Mesendoderm (in vitro differentiated cells): ENCODE results near the gene ST8SIA1.

ENCODE experiments used
- DNase-seq: peaks from one replicate; pipeline ENCODE4 v3.0.0; 2013
- H2AK5ac ChIP-seq: 2 replicates; pipeline ENCODE4 v1.6.1; 2013; ENCODE audit warnings: low read length, inconsistent platforms
- H2BK120ac ChIP-seq: 2 replicates; pipeline ENCODE4 v1.6.1; 2013; ENCODE audit warnings: low read depth, mild to moderate bottlenecking, low read length, moderate library complexity, mixed read lengths
- H2BK15ac ChIP-seq: replicated peaks from 2 replicates; pipeline ENCODE4 v1.6.1; 2013; ENCODE audit warnings: low read depth, mild to moderate bottlenecking, moderate library complexity
- H2BK5ac ChIP-seq: 2 replicates; pipeline ENCODE4 v1.6.1; 2013; ENCODE audit warnings: low read length, inconsistent platforms
- H3K18ac ChIP-seq: 2 replicates; pipeline ENCODE4 v1.6.1; 2013; ENCODE audit warnings: mild to moderate bottlenecking, low read length, mixed read lengths
- H3K23ac ChIP-seq: one replicate; pipeline ENCODE4 v1.6.1; 2013; ENCODE audit warnings: low read length
- H3K27ac ChIP-seq: 2 replicates; pipeline ENCODE4 v1.5.1; 2013; ENCODE audit warnings: low read depth, mild to moderate bottlenecking, inconsistent platforms, low read length, moderate library complexity
- H3K27me3 ChIP-seq: 2 replicates; pipeline ENCODE4 v1.6.1; 2013; ENCODE audit warnings: low read length, control low read depth, mild to moderate bottlenecking, inconsistent platforms; ENCODE audit not compliant: insufficient read depth, poor library complexity
- H3K36me3 ChIP-seq: 2 replicates; pipeline ENCODE4 v1.6.1; 2013; ENCODE audit warnings: low read length, inconsistent platforms; ENCODE audit not compliant: control insufficient read depth, insufficient read depth
- H3K4ac ChIP-seq: one replicate; pipeline ENCODE4 v1.6.1; 2013; ENCODE audit warnings: low read depth, mild to moderate bottlenecking, low read length, moderate library complexity
- H3K4me1 ChIP-seq: 2 replicates; pipeline ENCODE4 v1.6.1; 2013; ENCODE audit warnings: low read depth, low read length, inconsistent platforms; ENCODE audit not compliant: control insufficient read depth
- H3K4me2 ChIP-seq: 2 replicates; pipeline ENCODE4 v1.6.1; 2013; ENCODE audit warnings: low read length
- H3K4me3 ChIP-seq: 2 replicates; pipeline ENCODE4 v1.5.1; 2013; ENCODE audit warnings: mild to moderate bottlenecking, low read length
- H3K56ac ChIP-seq: one replicate; pipeline ENCODE4 v1.6.1; 2013; ENCODE audit warnings: low read length
- H3K79me1 ChIP-seq: 2 replicates; pipeline ENCODE4 v1.6.1; 2013; ENCODE audit warnings: low read length, inconsistent platforms
- H3K79me2 ChIP-seq: 2 replicates; pipeline ENCODE4 v1.6.1; 2013; ENCODE audit warnings: mild to moderate bottlenecking, low read length; ENCODE audit not compliant: control insufficient read depth, insufficient read depth
- H3K9ac ChIP-seq: 2 replicates; pipeline ENCODE4 v1.6.1; 2013; ENCODE audit warnings: low read length, inconsistent platforms
- H4K5ac ChIP-seq: one replicate; pipeline ENCODE4 v1.6.1; 2013; ENCODE audit warnings: low read length
- H4K8ac ChIP-seq: one replicate; pipeline ENCODE4 v1.6.1; 2013; ENCODE audit warnings: low read depth, mild to moderate bottlenecking, control low read depth, low read length, moderate library complexity
- WGBS: extraction: QIAGEN DNeasy Blood & Tissue Kit; methylation state at CpG from one replicate; pipeline ENCODE4 v1.1.7; 2013; ENCODE audit warnings: low lambda C conversion rate, missing lambda C conversion rate; ENCODE audit not compliant: insufficient coverage; ENCODE audit errors: extremely low coverage; 5-methylcytosine and 5-hydroxymethylcytosine counted together

The ST8SIA1 gene

GRCh38 chr12:22215467-22216253 is 118.8 kb downstream of the ST8SIA1 start:
- no peak overlapping the region for H3K27ac ChIP-seq
- no peak overlapping the region for H2AK5ac ChIP-seq
- no peaks in the 10 kb centered on the region for H3K79me1 ChIP-seq
- no peak overlapping the region for H3K9ac ChIP-seq
- no peak overlapping the region for H3K4ac ChIP-seq
- no peak overlapping the region for H3K4me2 ChIP-seq
- no peaks in the 10 kb centered on the region for H3K4me1 ChIP-seq
- no peak for DNase-seq
- no peaks in the 10 kb centered on the region for H3K79me2 ChIP-seq
- H3K18ac ChIP-seq, result no peak overlapping the region
- no peak overlapping the region for H3K56ac ChIP-seq
- H3K27me3 ChIP-seq, result no peaks in the 10 kb centered on the region
- no peak overlapping the region for H4K5ac ChIP-seq
- H2BK5ac ChIP-seq, result no peak overlapping the region
- H3K23ac ChIP-seq, result no peak overlapping the region
- H3K4me3 ChIP-seq, result no peak overlapping the region
- H4K8ac ChIP-seq, result no peak overlapping the region
- H2BK15ac ChIP-seq, result no peak overlapping the region
- H3K36me3 ChIP-seq, result no peaks in the 10 kb centered on the region
- WGBS, result no CpG with 5 or more reads among the region's 4 CpGs
- no peak overlapping the region for H2BK120ac ChIP-seq

GRCh38 chr12:22211128-22211527 is 123.4 kb downstream of the ST8SIA1 start:
- no peak overlapping the region for H4K8ac ChIP-seq
- no peak overlapping the region for H3K56ac ChIP-seq
- H3K4me1 ChIP-seq, result no peaks in the 10 kb centered on the region
- no peaks in the 10 kb centered on the region for H3K27me3 ChIP-seq
- H3K27ac ChIP-seq, result no peak overlapping the region
- no peaks in the 10 kb centered on the region for H3K79me1 ChIP-seq
- no peak overlapping the region for H2BK5ac ChIP-seq
- no peak overlapping the region for H3K4me2 ChIP-seq
- no CpG with 5 or more reads among the region's 2 CpGs for WGBS
- H2BK120ac ChIP-seq, result no peak overlapping the region
- H3K4ac ChIP-seq, result no peak overlapping the region
- H2BK15ac ChIP-seq, result no peak overlapping the region
- no peak overlapping the region for H2AK5ac ChIP-seq
- H3K36me3 ChIP-seq, result no peaks in the 10 kb centered on the region
- H3K9ac ChIP-seq, result no peak overlapping the region
- H3K4me3 ChIP-seq, result no peak overlapping the region
- no peaks in the 10 kb centered on the region for H3K79me2 ChIP-seq
- H3K23ac ChIP-seq, result no peak overlapping the region
- H4K5ac ChIP-seq, result no peak overlapping the region
- peak; percentile 37 for DNase-seq
- H3K18ac ChIP-seq, result no peak overlapping the region

GRCh38 chr12:22209422-22209821 is 125.1 kb downstream of the ST8SIA1 start:
- H3K23ac ChIP-seq, result no peak overlapping the region
- H2BK120ac ChIP-seq, result no peak overlapping the region
- H2BK15ac ChIP-seq, result no peak overlapping the region
- H3K56ac ChIP-seq, result no peak overlapping the region
- H3K4me2 ChIP-seq, result no peak overlapping the region
- no peak overlapping the region for H2BK5ac ChIP-seq
- no peak overlapping the region for H3K9ac ChIP-seq
- H3K4me1 ChIP-seq, result no peaks in the 10 kb centered on the region
- no peak overlapping the region for H4K5ac ChIP-seq
- DNase-seq, result no peak
- H3K27me3 ChIP-seq, result no peaks in the 10 kb centered on the region
- no peak overlapping the region for H3K4ac ChIP-seq
- H3K36me3 ChIP-seq, result no peaks in the 10 kb centered on the region
- no peak overlapping the region for H3K18ac ChIP-seq
- no peaks in the 10 kb centered on the region for H3K79me1 ChIP-seq
- H4K8ac ChIP-seq, result no peak overlapping the region
- H3K27ac ChIP-seq, result no peak overlapping the region
- H2AK5ac ChIP-seq, result no peak overlapping the region
- no peak overlapping the region for H3K4me3 ChIP-seq
- no peaks in the 10 kb centered on the region for H3K79me2 ChIP-seq

GRCh38 chr12:22206111-22206728 is 128.3 kb downstream of the ST8SIA1 start:
- H2BK15ac ChIP-seq, result no peak overlapping the region
- H4K5ac ChIP-seq, result no peak overlapping the region
- H3K4me2 ChIP-seq, result no peak overlapping the region
- WGBS, result no CpG with 5 or more reads among the region's 6 CpGs
- no peaks in the 10 kb centered on the region for H3K79me2 ChIP-seq
- no peak overlapping the region for H3K18ac ChIP-seq
- H3K27ac ChIP-seq, result no peak overlapping the region
- H3K79me1 ChIP-seq, result no peaks in the 10 kb centered on the region
- no peak overlapping the region for H3K9ac ChIP-seq
- no peak overlapping the region for H3K4ac ChIP-seq
- H4K8ac ChIP-seq, result no peak overlapping the region
- no peak overlapping the region for H2BK120ac ChIP-seq
- no peaks in the 10 kb centered on the region for H3K27me3 ChIP-seq
- DNase-seq, result no peak
- H2BK5ac ChIP-seq, result no peak overlapping the region
- H3K36me3 ChIP-seq, result no peaks in the 10 kb centered on the region
- H2AK5ac ChIP-seq, result no peak overlapping the region
- no peaks in the 10 kb centered on the region for H3K4me1 ChIP-seq
- H3K4me3 ChIP-seq, result no peak overlapping the region
- no peak overlapping the region for H3K23ac ChIP-seq
- no peak overlapping the region for H3K56ac ChIP-seq

- Histone ChIP-seq H3K27me3 (no peaks in the 10 kb centered on the region), H4K8ac (no peak overlapping the region), H2BK5ac (no peak overlapping the region), H2BK120ac (no peak overlapping the region), H3K56ac (no peak overlapping the region), H3K36me3 (no peaks in the 10 kb centered on the region), H3K18ac (no peak overlapping the region), H2BK15ac (no peak overlapping the region), H2AK5ac (no peak overlapping the region), H3K4ac (no peak overlapping the region), H3K4me2 (no peak overlapping the region), H3K23ac (no peak overlapping the region), H3K9ac (no peak overlapping the region), H4K5ac (no peak overlapping the region), H3K27ac (no peak overlapping the region), H3K4me3 (no peak overlapping the region), H3K79me2 (no peaks in the 10 kb centered on the region), H3K79me1 (no peaks in the 10 kb centered on the region), H3K4me1 (no peaks in the 10 kb centered on the region)
- DNase-seq, result no peak
- no CpG with 5 or more reads among the region's 1 CpG for WGBS
These were observed 130.1 kb downstream of the ST8SIA1 start for GRCh38 chr12:22204391-22204790.

GRCh38 chr12:22202847-22203246 is 131.7 kb downstream of the ST8SIA1 start:
- no peak overlapping the region for H4K5ac ChIP-seq
- H3K79me2 ChIP-seq, result no peaks in the 10 kb centered on the region
- no peaks in the 10 kb centered on the region for H3K79me1 ChIP-seq
- no peaks in the 10 kb centered on the region for H3K4me1 ChIP-seq
- H2BK15ac ChIP-seq, result no peak overlapping the region
- no peak overlapping the region for H3K18ac ChIP-seq
- no peak for DNase-seq
- H2BK5ac ChIP-seq, result no peak overlapping the region
- H3K36me3 ChIP-seq, result no peaks in the 10 kb centered on the region
- no peak overlapping the region for H2BK120ac ChIP-seq
- no peak overlapping the region for H3K27ac ChIP-seq
- H3K4ac ChIP-seq, result no peak overlapping the region
- H3K9ac ChIP-seq, result no peak overlapping the region
- no peaks in the 10 kb centered on the region for H3K27me3 ChIP-seq
- H2AK5ac ChIP-seq, result no peak overlapping the region
- H4K8ac ChIP-seq, result no peak overlapping the region
- no peak overlapping the region for H3K23ac ChIP-seq
- no peak overlapping the region for H3K56ac ChIP-seq
- no peak overlapping the region for H3K4me2 ChIP-seq
- H3K4me3 ChIP-seq, result no peak overlapping the region
- WGBS, result no CpG with 5 or more reads among the region's 5 CpGs
